ENCODE results near the gene CCM2.

CCM2 gene

DNA sequence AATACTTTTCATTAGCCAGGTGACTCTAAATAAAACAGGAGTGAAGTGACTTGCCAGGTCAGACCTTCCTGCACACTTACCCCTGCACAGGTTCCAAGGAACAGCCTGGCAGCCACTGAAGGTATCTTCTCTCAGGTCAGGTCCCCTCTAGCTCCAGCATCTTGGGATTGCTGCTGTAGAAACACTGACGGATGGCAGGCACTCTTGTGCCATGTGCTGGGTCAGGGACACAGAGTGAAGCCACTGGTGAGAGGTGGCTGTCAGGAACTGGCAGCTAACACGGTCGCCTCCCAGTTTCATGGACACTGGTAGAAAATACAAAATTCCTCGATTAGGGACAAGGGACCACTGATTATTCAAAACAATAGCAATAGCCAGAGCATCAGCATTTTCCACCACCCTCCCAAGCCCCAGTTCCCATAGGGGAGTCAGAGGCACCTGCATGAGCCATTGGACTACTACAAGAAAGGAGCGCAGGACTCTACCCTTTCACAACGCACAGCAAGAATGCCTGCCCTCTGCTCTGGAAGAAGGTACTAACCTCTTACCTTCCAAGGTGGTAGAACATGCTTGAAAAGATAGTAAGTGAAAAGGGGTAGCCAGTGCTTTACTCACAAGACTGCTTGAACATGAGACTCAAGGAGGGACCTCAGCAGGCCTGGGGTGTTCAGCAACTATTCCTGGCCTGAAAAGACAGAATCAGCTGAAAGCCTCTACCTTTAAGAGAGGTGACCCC, 16.1 kb upstream of the CCM2 start:
- H3K9me3 ChIP-seq (ENCODE audit: control insufficient read depth, low read length) = no peaks in the 10 kb centered on the region
- no peaks in the 10 kb centered on the region for H3K27me3 ChIP-seq (replicated peaks; ENCODE audit: control insufficient read depth, insufficient read depth, low read length, poor library complexity, severe bottlenecking)
- H3K4me3 ChIP-seq (ENCODE audit: insufficient read depth, low read depth, low read length, poor library complexity, severe bottlenecking) = no peak overlapping the region
- no peak for DNase-seq
- peaks cover 59% of the 10 kb centered on the region for H3K4me1 ChIP-seq (ENCODE audit: control insufficient read depth, insufficient read depth, low read length, poor library complexity, severe bottlenecking)
- H3K27ac ChIP-seq (ENCODE audit: insufficient read depth, low read length, poor library complexity, severe bottlenecking) = peak overlapping the region; percentile 96
- H3K36me3 ChIP-seq (ENCODE audit: control insufficient read depth, insufficient read depth, low read length) = peaks cover 31% of the 10 kb centered on the region

DNA sequence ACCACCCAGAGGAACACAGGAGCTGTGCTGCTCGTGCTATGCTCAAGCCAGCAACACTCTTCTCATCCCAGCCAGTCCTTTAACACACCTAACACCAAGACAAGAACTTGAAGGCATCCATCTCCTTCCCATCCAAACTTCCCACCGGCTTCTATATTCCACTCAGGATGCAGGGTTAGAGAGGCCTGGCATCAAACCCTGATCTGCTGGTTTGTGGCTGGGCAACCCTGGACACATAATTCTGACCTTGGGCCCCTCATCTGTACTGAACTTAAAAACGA, 15.6 kb upstream of the CCM2 start:
- DNase-seq = no peak
- H3K9me3 ChIP-seq (ENCODE audit: control insufficient read depth, low read length) = no peaks in the 10 kb centered on the region
- no peak overlapping the region for H3K4me3 ChIP-seq (ENCODE audit: insufficient read depth, low read depth, low read length, poor library complexity, severe bottlenecking)
- H3K27ac ChIP-seq (ENCODE audit: insufficient read depth, low read length, poor library complexity, severe bottlenecking) = peak overlapping the region; percentile 96
- peaks cover 31% of the 10 kb centered on the region for H3K36me3 ChIP-seq (ENCODE audit: control insufficient read depth, insufficient read depth, low read length)
- H3K27me3 ChIP-seq (replicated peaks; ENCODE audit: control insufficient read depth, insufficient read depth, low read length, poor library complexity, severe bottlenecking) = no peaks in the 10 kb centered on the region
- peaks cover 57% of the 10 kb centered on the region for H3K4me1 ChIP-seq (ENCODE audit: control insufficient read depth, insufficient read depth, low read length, poor library complexity, severe bottlenecking)

DNA sequence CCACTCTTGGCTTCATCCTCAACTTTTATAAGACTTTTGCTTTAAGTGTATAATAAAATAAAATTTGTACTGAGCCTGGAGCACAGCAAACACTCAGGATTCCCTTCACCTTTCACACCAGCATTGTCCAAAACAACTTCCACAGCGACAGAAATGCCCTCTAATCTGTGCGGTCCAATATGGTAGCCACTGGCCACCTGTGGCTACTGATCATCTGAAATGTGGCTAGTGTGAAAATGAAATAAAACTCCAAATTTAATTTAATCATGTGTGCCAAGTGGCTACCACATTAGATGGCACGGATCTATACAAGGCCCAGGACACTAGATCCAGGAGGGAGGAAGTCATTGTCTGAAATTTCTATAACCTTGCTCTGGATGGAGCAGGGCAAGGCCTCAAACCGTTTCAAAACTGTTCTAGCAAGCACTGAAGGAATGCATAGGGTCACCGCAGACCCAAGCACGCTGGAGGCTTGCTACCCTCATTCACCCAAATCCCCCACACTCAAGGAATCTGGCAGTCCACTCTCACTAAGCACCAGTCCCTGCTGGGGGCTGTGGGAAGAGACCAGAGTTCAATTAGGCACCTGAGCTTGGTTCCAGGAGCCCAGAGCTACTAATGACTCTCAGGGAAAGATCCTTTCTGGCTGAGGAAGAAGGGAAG, 14.8 kb upstream of the CCM2 start:
- Histone ChIP-seq H3K4me1 (ENCODE audit: control insufficient read depth, insufficient read depth, low read length, poor library complexity, severe bottlenecking) (peaks cover 50% of the 10 kb centered on the region), H3K27ac (ENCODE audit: insufficient read depth, low read length, poor library complexity, severe bottlenecking) (peak overlapping the region; percentile 96), H3K4me3 (ENCODE audit: insufficient read depth, low read depth, low read length, poor library complexity, severe bottlenecking) (peak overlapping the region; percentile 73)

DNA sequence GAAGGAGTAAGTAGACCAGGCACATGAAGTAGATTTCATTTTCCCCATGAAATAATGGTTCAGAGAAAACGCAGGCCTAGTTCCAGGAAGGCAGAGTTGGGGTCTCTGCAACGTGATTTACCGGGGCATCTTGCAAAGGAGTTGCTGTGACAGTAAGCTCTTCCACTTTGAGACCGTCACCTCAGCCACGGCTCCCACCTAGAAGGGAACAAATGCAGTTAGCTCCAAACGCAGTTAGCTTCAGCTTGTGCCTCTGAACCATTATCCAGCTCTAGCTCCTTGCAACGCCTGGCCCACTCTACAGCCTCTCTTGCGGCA, 14.1 kb upstream of the CCM2 start:
- H3K4me1 ChIP-seq (ENCODE audit: control insufficient read depth, insufficient read depth, low read length, poor library complexity, severe bottlenecking) = peaks cover 43% of the 10 kb centered on the region
- no peaks in the 10 kb centered on the region for H3K9me3 ChIP-seq (ENCODE audit: control insufficient read depth, low read length)
- no peak for DNase-seq

More for the DNA sequence above, 14.8 kb upstream of the CCM2 start:
- no peaks in the 10 kb centered on the region for H3K9me3 ChIP-seq (ENCODE audit: control insufficient read depth, low read length)
- no peak for DNase-seq
- H3K27me3 ChIP-seq (replicated peaks; ENCODE audit: control insufficient read depth, insufficient read depth, low read length, poor library complexity, severe bottlenecking) = no peaks in the 10 kb centered on the region
- H3K36me3 ChIP-seq (ENCODE audit: control insufficient read depth, insufficient read depth, low read length) = peaks cover 31% of the 10 kb centered on the region

DNA sequence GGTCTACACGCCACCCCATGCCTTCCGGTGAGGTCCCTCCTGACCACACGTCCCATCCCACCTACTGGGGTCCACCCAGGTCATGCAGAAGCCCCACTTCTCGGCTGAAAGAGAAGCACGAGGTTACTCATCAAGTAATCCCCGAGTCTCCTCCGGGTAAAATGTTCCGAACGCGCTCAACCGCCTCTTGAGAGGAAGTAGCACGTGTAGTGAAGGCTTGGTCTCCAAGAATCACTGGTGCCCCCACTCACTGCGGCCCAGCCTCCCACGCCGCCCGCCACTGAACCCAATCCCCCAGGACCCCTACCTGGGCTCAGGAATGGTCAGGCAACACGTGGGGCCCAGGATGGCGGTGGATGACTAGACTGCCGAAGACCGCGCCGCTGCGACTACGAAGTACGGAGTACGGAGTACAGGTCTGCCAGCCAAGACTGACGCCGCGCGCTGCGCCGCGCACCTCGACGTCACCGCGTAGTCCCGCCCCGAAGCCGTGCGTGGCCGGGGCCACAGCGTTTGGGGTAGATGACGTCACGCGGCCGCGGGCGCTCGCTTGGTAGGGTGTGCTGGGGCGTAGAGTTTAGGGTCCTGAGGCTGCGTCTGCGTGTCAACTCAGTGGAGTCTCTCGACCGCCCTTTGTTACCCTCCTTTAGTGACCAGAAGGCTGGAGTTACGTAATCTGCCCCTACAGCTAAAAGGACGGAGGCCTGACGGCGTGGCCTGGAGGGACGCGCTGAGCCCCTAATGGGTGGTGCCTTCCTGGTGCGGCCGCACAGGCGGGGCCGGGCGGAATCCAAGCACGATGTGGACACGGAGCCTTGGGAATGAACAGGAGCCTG, 13.6 kb upstream of the CCM2 start:
- no peaks in the 10 kb centered on the region for H3K27me3 ChIP-seq (replicated peaks; ENCODE audit: control insufficient read depth, insufficient read depth, low read length, poor library complexity, severe bottlenecking)
- DNase-seq = peak; percentile 86 to 90 (median 90)
- H3K36me3 ChIP-seq (ENCODE audit: control insufficient read depth, insufficient read depth, low read length) = peaks cover 31% of the 10 kb centered on the region
- no peaks in the 10 kb centered on the region for H3K9me3 ChIP-seq (ENCODE audit: control insufficient read depth, low read length)
- H3K27ac ChIP-seq (ENCODE audit: insufficient read depth, low read length, poor library complexity, severe bottlenecking) = peak overlapping the region; percentile 96
- peaks cover 37% of the 10 kb centered on the region for H3K4me1 ChIP-seq (ENCODE audit: control insufficient read depth, insufficient read depth, low read length, poor library complexity, severe bottlenecking)
- peak overlapping the region; percentile 73 for H3K4me3 ChIP-seq (ENCODE audit: insufficient read depth, low read depth, low read length, poor library complexity, severe bottlenecking)

More for the DNA sequence above, 14.1 kb upstream of the CCM2 start:
- Histone ChIP-seq H3K27me3 (replicated peaks; ENCODE audit: control insufficient read depth, insufficient read depth, low read length, poor library complexity, severe bottlenecking) (no peaks in the 10 kb centered on the region), H3K36me3 (ENCODE audit: control insufficient read depth, insufficient read depth, low read length) (peaks cover 31% of the 10 kb centered on the region), H3K27ac (ENCODE audit: insufficient read depth, low read length, poor library complexity, severe bottlenecking) (peak overlapping the region; percentile 96), H3K4me3 (ENCODE audit: insufficient read depth, low read depth, low read length, poor library complexity, severe bottlenecking) (peak overlapping the region; percentile 73)

DNA sequence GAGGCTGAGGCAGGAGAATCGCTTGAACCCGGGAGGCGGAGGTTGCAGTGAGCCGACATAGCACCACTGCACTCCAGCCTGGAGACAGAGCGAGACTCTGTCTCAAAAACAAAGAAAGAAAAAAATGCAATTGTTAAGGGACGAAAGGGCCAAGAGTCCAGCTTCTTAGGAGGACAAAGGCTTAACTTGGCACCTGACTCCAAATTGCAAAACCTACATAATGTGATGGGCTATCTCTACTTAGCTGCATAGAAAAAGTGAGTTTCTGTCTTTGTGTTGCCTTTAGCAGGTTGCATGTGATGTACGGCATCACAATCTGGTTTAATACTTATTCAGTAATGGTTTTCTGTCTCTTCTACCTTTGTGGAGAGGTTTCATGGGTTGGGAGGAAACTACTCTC, 12.5 kb upstream of the CCM2 start:
- Histone ChIP-seq H3K27ac (ENCODE audit: insufficient read depth, low read length, poor library complexity, severe bottlenecking) (no peak overlapping the region), H3K27me3 (replicated peaks; ENCODE audit: control insufficient read depth, insufficient read depth, low read length, poor library complexity, severe bottlenecking) (no peaks in the 10 kb centered on the region), H3K4me1 (ENCODE audit: control insufficient read depth, insufficient read depth, low read length, poor library complexity, severe bottlenecking) (peaks cover 32% of the 10 kb centered on the region), H3K4me3 (ENCODE audit: insufficient read depth, low read depth, low read length, poor library complexity, severe bottlenecking) (no peak overlapping the region), H3K9me3 (ENCODE audit: control insufficient read depth, low read length) (no peaks in the 10 kb centered on the region), H3K36me3 (ENCODE audit: control insufficient read depth, insufficient read depth, low read length) (peaks cover 29% of the 10 kb centered on the region)
- no peak for DNase-seq

DNA sequence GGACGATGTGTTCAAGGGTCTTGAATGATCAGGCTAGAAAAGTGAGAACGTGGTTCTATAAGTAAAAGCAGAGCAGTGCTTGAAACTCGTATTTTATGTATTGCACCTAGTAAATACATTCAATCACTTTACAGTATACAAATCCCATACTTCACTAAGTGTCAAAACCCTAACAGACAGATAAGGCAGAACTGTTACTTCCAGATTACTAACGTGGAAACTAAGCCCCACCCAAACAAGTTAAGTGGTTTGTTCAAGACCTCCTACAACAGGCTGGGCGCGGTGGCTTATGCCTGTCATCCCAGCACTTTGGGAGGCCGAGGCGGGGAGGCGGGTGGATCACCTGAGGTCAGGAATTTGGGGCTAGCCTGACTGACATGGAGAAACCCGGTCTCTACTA, 12.0 kb upstream of the CCM2 start:
- Histone ChIP-seq H3K36me3 (ENCODE audit: control insufficient read depth, insufficient read depth, low read length) (peaks cover 24% of the 10 kb centered on the region), H3K4me1 (ENCODE audit: control insufficient read depth, insufficient read depth, low read length, poor library complexity, severe bottlenecking) (peaks cover 32% of the 10 kb centered on the region), H3K27ac (ENCODE audit: insufficient read depth, low read length, poor library complexity, severe bottlenecking) (no peak overlapping the region), H3K4me3 (ENCODE audit: insufficient read depth, low read depth, low read length, poor library complexity, severe bottlenecking) (no peak overlapping the region), H3K27me3 (replicated peaks; ENCODE audit: control insufficient read depth, insufficient read depth, low read length, poor library complexity, severe bottlenecking) (no peaks in the 10 kb centered on the region), H3K9me3 (ENCODE audit: control insufficient read depth, low read length) (no peaks in the 10 kb centered on the region)
- no peak for DNase-seq

DNA sequence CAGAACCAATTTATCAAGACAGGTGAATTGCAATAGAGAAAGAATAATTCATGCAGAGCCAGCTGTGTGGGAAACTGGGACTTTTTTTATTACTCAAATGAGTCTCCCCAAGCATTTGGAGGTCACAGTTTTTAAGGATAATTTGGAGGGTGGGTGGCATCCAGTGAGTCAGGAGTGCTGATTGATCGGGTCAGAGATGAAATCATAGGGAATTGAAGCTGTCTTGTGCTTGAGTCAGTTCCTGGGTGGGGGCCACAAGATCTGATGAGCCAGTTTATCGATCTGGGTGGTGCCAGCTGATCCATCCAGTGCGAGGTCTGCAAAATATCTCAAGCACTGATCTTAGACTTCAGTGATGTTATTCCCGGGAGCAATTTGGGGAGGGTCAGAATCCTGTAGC, 11.3 kb upstream of the CCM2 start:
- no peaks in the 10 kb centered on the region for H3K27me3 ChIP-seq (replicated peaks; ENCODE audit: control insufficient read depth, insufficient read depth, low read length, poor library complexity, severe bottlenecking)
- peaks cover 17% of the 10 kb centered on the region for H3K36me3 ChIP-seq (ENCODE audit: control insufficient read depth, insufficient read depth, low read length)
- H3K27ac ChIP-seq (ENCODE audit: insufficient read depth, low read length, poor library complexity, severe bottlenecking) = no peak overlapping the region
- H3K4me3 ChIP-seq (ENCODE audit: insufficient read depth, low read depth, low read length, poor library complexity, severe bottlenecking) = no peak overlapping the region
- no peak for DNase-seq
- peaks cover 32% of the 10 kb centered on the region for H3K4me1 ChIP-seq (ENCODE audit: control insufficient read depth, insufficient read depth, low read length, poor library complexity, severe bottlenecking)
- H3K9me3 ChIP-seq (ENCODE audit: control insufficient read depth, low read length) = no peaks in the 10 kb centered on the region

DNA sequence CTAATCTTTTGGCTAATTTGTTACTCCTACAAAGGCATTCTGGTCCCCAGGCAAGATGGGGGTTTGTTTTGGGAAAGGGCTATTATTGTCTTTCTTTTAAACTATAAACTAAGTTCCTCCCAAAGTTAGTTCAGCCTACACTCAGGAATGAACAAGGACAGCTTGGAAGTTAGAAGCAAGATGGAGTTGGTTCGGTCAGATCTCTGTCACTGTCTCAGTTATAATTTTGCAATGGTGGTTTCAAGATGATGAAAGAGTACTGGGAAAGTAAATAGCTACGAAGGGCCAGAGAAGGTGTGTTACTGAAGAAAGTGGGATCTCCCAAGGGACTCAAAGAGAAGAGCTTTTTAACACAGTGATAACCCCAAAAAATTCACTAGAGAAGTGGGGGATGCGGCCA, 10.9 kb upstream of the CCM2 start:
- Histone ChIP-seq H3K9me3 (ENCODE audit: control insufficient read depth, low read length) (no peaks in the 10 kb centered on the region), H3K27ac (ENCODE audit: insufficient read depth, low read length, poor library complexity, severe bottlenecking) (no peak overlapping the region), H3K4me1 (ENCODE audit: control insufficient read depth, insufficient read depth, low read length, poor library complexity, severe bottlenecking) (peaks cover 28% of the 10 kb centered on the region), H3K27me3 (replicated peaks; ENCODE audit: control insufficient read depth, insufficient read depth, low read length, poor library complexity, severe bottlenecking) (no peaks in the 10 kb centered on the region), H3K4me3 (ENCODE audit: insufficient read depth, low read depth, low read length, poor library complexity, severe bottlenecking) (no peak overlapping the region), H3K36me3 (ENCODE audit: control insufficient read depth, insufficient read depth, low read length) (peaks cover 13% of the 10 kb centered on the region)
- no peak for DNase-seq
